ENCODE data around the gene SEMA3B. TPM values are rescaled to one million over a fixed set of nuclear protein-coding genes. Genes with fewer than 3 reads are reported as not detected.

SEMA3B gene
- total and polyA plus RNA-seq, 2 of the 4 experiments (the other 2 are of a cell fraction): 4.3 to 29.3 TPM

DNA sequence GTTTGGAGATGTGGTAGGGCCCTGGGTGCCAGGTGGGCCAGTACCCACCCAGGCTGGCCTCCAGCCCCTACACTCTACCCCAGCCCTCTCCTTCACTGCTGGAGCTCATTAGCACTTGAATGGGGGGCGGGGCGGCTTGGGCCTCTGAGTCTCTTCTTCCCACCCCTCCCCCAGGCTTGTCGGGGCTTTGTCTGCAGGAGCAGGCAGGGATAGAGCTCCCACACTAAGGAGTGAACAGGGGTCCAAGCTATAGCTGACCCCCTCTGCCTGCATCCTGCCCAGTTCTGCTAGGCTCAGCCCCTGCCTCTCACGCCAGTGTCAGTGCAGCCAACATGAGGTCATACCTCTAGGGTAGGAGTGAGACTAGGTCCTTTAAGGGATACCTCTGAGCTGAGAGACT is 27.8 kb upstream of the SEMA3B start:
- Histone ChIP-seq H4K8ac (ENCODE audit: low read depth in 2 of 2, low read length in 2 of 2) (no peak overlapping the region), H4K5ac (ENCODE audit: low read depth, low read length) (no peak overlapping the region), H3K18ac (ENCODE audit: low read depth, low read length) (no peak overlapping the region), H3K23ac (ENCODE audit: low read depth, low read length) (0 out of 2 replicates have a peak overlapping the region, but pooled peaks have one; percentile 13), H4K20me1 (ENCODE audit: insufficient read depth, low read length) (peaks cover 86% of the 10 kb centered on the region), H3K56ac (ENCODE audit: extremely low read depth, insufficient read depth, low read length) (no peak overlapping the region), H2AFZ (replicated peaks; ENCODE audit: low read length, poor library complexity) (peak overlapping the region; percentile 27), H3K9me3 (ENCODE audit: control insufficient read depth, insufficient read depth, low read length) (no peaks in the 10 kb centered on the region), H3K9me1 (ENCODE audit: insufficient read depth, low read length) (peaks cover 10% of the 10 kb centered on the region), H3K4me3 (ENCODE audit: insufficient read depth, low read depth, low read length) (no peak overlapping the region), H3K9ac (ENCODE audit: low read depth, low read length) (no peak overlapping the region), H2BK120ac (ENCODE audit: low read depth, low read length) (no peak overlapping the region), H3K27me3 (ENCODE audit: control insufficient read depth, insufficient read depth, low read length) (no peaks in the 10 kb centered on the region), H2AK5ac (ENCODE audit: low read depth, low read length) (no peak overlapping the region), H2AK9ac (replicated peaks; ENCODE audit: low read depth, low read length, poor library complexity) (no peak overlapping the region), H3K4me2 (ENCODE audit: low read depth, low read length) (no peak overlapping the region), H2BK20ac (ENCODE audit: low read depth, low read length) (no peak overlapping the region), H3K4ac (ENCODE audit: low read depth, low read length) (no peak overlapping the region), H3K79me1 (ENCODE audit: low read depth in 1 of 2, low read length in 2 of 2) (peaks cover 0 to 69% of the 10 kb centered on the region in 2 experiments; a peak in 3 of 4 replicates), H2BK5ac (ENCODE audit: low read depth, low read length, poor library complexity, severe bottlenecking) (no peak overlapping the region), H3K14ac (replicated peaks; ENCODE audit: low read depth, low read length) (no peak overlapping the region), H2BK15ac (ENCODE audit: low read depth, low read length) (no peak overlapping the region), H3K27ac (ENCODE audit: insufficient read depth, low read length) (no peak overlapping the region), H4K91ac (ENCODE audit: insufficient read depth, low read depth, low read length) (no peak overlapping the region), H3K36me3 (ENCODE audit: control insufficient read depth, insufficient read depth, low read length) (peaks cover 23% of the 10 kb centered on the region), H3K4me1 (ENCODE audit: control insufficient read depth, insufficient read depth, low read length) (peaks cover 46% of the 10 kb centered on the region)
- ATAC-seq (ENCODE audit: low read depth) (no peak), DNase-seq (no peak)
- in situ Hi-C loops (cut with MboI; ENCODE audit: low sequenced_read_pairs): no loop called here
- no TSS peak for BruUV-seq (replicated peaks)
- ChIA-PET POLR2A (ENCODE audit: unreplicated experiment) (no interaction called here), CTCF (interaction anchor here (0.8 kb wide), 1 partner anchor 13 kb away, joined by 3 read pairs; no protein-coding TSS in a partner anchor)
- TF ChIP-seq BHLHE40 (IDR thresholded peaks at IDR 0.05; ENCODE audit: low read depth, low read length) (no peak), CTCF (conservative IDR thresholded peaks at IDR 0.05; ENCODE audit: low read depth, low read length) (no peak), NFE2L2 (IDR thresholded peaks at IDR 0.05; ENCODE audit: low read depth, low read length) (no peak), RAD21 (IDR thresholded peaks at IDR 0.05; ENCODE audit: low read length) (no peak), CEBPB (IDR thresholded peaks at IDR 0.05; ENCODE audit: low read depth, low read length) (no peak), MAFK (IDR thresholded peaks at IDR 0.05; ENCODE audit: low read depth, low read length) (no peak), MAZ (IDR thresholded peaks at IDR 0.05; ENCODE audit: borderline replicate concordance, low read depth, low read length) (no peak)
- TF ChIP-seq, protein P1, sequence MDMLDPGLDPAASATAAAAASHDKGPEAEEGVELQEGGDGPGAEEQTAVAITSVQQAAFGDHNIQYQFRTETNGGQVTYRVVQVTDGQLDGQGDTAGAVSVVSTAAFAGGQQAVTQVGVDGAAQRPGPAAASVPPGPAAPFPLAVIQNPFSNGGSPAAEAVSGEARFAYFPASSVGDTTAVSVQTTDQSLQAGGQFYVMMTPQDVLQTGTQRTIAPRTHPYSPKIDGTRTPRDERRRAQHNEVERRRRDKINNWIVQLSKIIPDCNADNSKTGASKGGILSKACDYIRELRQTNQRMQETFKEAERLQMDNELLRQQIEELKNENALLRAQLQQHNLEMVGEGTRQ (IDR thresholded peaks at IDR 0.05; ENCODE audit: low read depth, low read length): no peak
- intact Hi-C loops (cut with micrococcal nuclease): no loop called here
- 50% methylated on average over 2 of the region's 4 CpGs; no CpG with 5 or more reads in 1 of the 2 experiments for WGBS, 2 experiments (ENCODE audit: extremely low coverage in 2 of 2, insufficient read length in 1 of 2)
- dilution Hi-C loops (cut with HindIII; ENCODE audit: low sequenced_read_pairs, unreplicated experiment): no loop called here
